ENCODE measurements around the gene WDR33. TPM values are rescaled to one million over a fixed set of nuclear protein-coding genes. Genes with fewer than 3 reads are reported as not detected.
A peak's percentile ranks its signal among the peaks of the same experiment; 100 is the strongest.

WDR33 gene
- total and polyA plus RNA-seq, 9 of the 15 experiments (the other 6 are each of a cell fraction or from before 2014, with no cell fraction given), result 24.2 to 57.4 (median 38.4) TPM

GRCh38 chr2:127701193-127701650 lies 109.7 kb downstream of the WDR33 start, which contains the start of gene SFT2D3 (continued):
- TF ChIP-seq MGA (IDR thresholded peaks at IDR 0.05), result no peak
- TF ChIP-seq KLF1 (tag; IDR thresholded peaks at IDR 0.05), result peak; percentile 20; the same call in 1 of the 2 replicates
- no peak for TF ChIP-seq GTF3C2 (IDR thresholded peaks at IDR 0.05; ENCODE audit: borderline replicate concordance, extremely low read depth, insufficient read length)
- no peak for TF ChIP-seq L3MBTL2 (IDR thresholded peaks at IDR 0.05)
- TF ChIP-seq E2F6 (IDR thresholded peaks at IDR 0.05; ENCODE audit: borderline replicate concordance in 1 of 2, extremely low read depth in 1 of 2, insufficient read depth in 1 of 2, insufficient read length in 1 of 2, low read depth in 1 of 2, low read length in 1 of 2, poor library complexity in 1 of 2, severe bottlenecking in 1 of 2), result peak in 1 of 2 experiments; percentile 75
- no peak for TF ChIP-seq CLOCK (CRISPR knock-in tag; IDR thresholded peaks at IDR 0.05; ENCODE audit: borderline replicate concordance)
- peak; percentile 76 for TF ChIP-seq ETV1 (tag; conservative IDR thresholded peaks at IDR 0.05; ENCODE audit: low read depth)
- peak; percentile 86 for TF ChIP-seq POLR2H (tag; IDR thresholded peaks at IDR 0.05; ENCODE audit: low read depth)
